NCI-H1105 treated with DMSO at 0.1 percent for 48 hours (cell line): Measurements from ENCODE around the gene HIGD1B.

Source experiments
- DNase-seq: peaks from one replicate; lab custom pipeline; 2025; lab: John Stamatoyannopoulos, UW

Gene HIGD1B

GRCh38 chr17:44837196-44837595 is 10.5 kb upstream of the HIGD1B start:
- no peak for DNase-seq

GRCh38 chr17:44840274-44840673 is 7.4 kb upstream of the HIGD1B start:
- no peak for DNase-seq

- no peak for DNase-seq
Measured at GRCh38 chr17:44840936-44841335, 6.7 kb upstream of the HIGD1B start.

GRCh38 chr17:44842748-44843147 is 4.9 kb upstream of the HIGD1B start:
- DNase-seq: no peak

- no peak for DNase-seq
Measured at GRCh38 chr17:44844390-44844830, 3.3 kb upstream of the HIGD1B start.

- no peak for DNase-seq
Measured at GRCh38 chr17:44846206-44846605, 1.5 kb upstream of the HIGD1B start.

- no peak for DNase-seq
Measured at GRCh38 chr17:44848257-44848795, 643 bp downstream of the HIGD1B start.

GRCh38 chr17:44848961-44849489 is 1.3 kb downstream of the HIGD1B start:
- no peak for DNase-seq

- no peak for DNase-seq
Measured at GRCh38 chr17:44850025-44850424, 2.3 kb downstream of the HIGD1B start.

- DNase-seq: no peak
Measured at GRCh38 chr17:44850612-44851011, 2.9 kb downstream of the HIGD1B start.

GRCh38 chr17:44854192-44854591 is 6.5 kb downstream of the HIGD1B start:
- no peak for DNase-seq

- DNase-seq: no peak
Measured at GRCh38 chr17:44859701-44860100, 12.0 kb downstream of the HIGD1B start.

- DNase-seq: no peak
Measured at GRCh38 chr17:44862278-44862914, 14.7 kb downstream of the HIGD1B start.

GRCh38 chr17:44863061-44863918 is 15.6 kb downstream of the HIGD1B start:
- DNase-seq: no peak

- DNase-seq: no peak
Measured at GRCh38 chr17:44864831-44865230, 17.1 kb downstream of the HIGD1B start.

- DNase-seq: peak; percentile 72
Measured at GRCh38 chr17:44865231-44865660, 17.6 kb downstream of the HIGD1B start.

GRCh38 chr17:44865931-44866330 is 18.2 kb downstream of the HIGD1B start:
- no peak for DNase-seq

GRCh38 chr17:44867841-44868240 is 20.2 kb downstream of the HIGD1B start:
- DNase-seq: no peak

- DNase-seq: no peak
Measured at GRCh38 chr17:44871556-44871955, 23.9 kb downstream of the HIGD1B start.

GRCh38 chr17:44872131-44872768 is 24.6 kb downstream of the HIGD1B start:
- no peak for DNase-seq

- DNase-seq: no peak
Measured at GRCh38 chr17:44875761-44876160, 28.1 kb downstream of the HIGD1B start.

- no peak for DNase-seq
Measured at GRCh38 chr17:44877121-44877520, 29.4 kb downstream of the HIGD1B start.
